GM12891 (cell line): ENCODE results near the gene LRRC47.

ENCODE experiments used
- DNase-seq: peaks from one replicate; pipeline ENCODE4 v3.0.0; 2011; ENCODE audit warnings: low spot score; ENCODE audit not compliant: insufficient read length
- FAIRE-seq: peaks from 2 replicates; lab custom pipeline; 2011; peaks lifted over from hg19 to GRCh38; lab: Jason Lieb, UNC
- PAX5 ChIP-seq: IDR thresholded peaks from 2 replicates; pipeline ENCODE4 v1.6.1; 2011; ENCODE audit warnings: low read length, moderate library complexity, mild to moderate bottlenecking; ENCODE audit not compliant: insufficient read depth, severe bottlenecking
- POLR2A ChIP-seq: IDR thresholded peaks from 2 replicates; pipeline ENCODE4 v1.6.1; 2011; ENCODE audit warnings: low read depth, low read length, control low read depth
- POLR2AphosphoS5 ChIP-seq: IDR thresholded peaks from 2 replicates; pipeline ENCODE4 v1.6.1; 2011; ENCODE audit warnings: low read depth, low read length, control low read depth
- POU2F2 ChIP-seq: IDR thresholded peaks from 2 replicates; pipeline ENCODE4 v1.6.1; 2011; ENCODE audit warnings: low read depth, mild to moderate bottlenecking, control low read depth, low read length, moderate library complexity
- SPI1 ChIP-seq: IDR thresholded peaks from 2 replicates; pipeline ENCODE4 v1.6.1; 2011; ENCODE audit warnings: low read depth, low read length, control low read depth
- TAF1 ChIP-seq: IDR thresholded peaks from 2 replicates; pipeline ENCODE4 v1.6.1; 2011; ENCODE audit warnings: low read depth, low read length, control low read depth

LRRC47 gene

GRCh38 chr1:3744646-3745045, 51.7 kb downstream of the LRRC47 start:
- FAIRE-seq (no peak), DNase-seq (no peak)

DNA sequence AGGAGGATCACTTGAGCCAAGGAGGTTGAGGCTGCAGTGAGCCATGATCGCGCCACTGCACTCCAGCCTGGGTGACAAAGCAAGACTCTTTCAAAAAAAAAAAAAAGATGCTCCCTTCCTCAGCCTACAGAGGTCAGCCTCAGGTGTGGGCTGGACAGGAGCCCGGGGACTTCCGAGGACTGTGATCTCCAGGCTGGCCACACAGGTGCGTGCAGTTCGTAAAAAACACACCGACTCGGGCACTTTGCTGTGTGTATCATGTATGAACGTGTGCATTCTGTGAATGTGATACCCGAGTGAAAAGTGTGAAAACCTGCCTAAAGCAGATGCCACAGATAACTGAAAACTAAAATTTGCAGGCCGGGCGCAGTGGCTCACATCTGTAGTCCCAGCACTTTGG, 52.5 kb downstream of the LRRC47 start:
- TF ChIP-seq POLR2A (no peak), POLR2AphosphoS5 (no peak), POU2F2 (no peak), PAX5 (no peak), SPI1 (no peak), TAF1 (no peak)
- DNase-seq = no peak
- FAIRE-seq = no peak

More at GRCh38 chr1:3744646-3745045, 51.7 kb downstream of the LRRC47 start:
- no peak for TF ChIP-seq TAF1
- no peak for TF ChIP-seq POLR2A
- TF ChIP-seq SPI1 = no peak
- TF ChIP-seq POLR2AphosphoS5 = no peak
- no peak for TF ChIP-seq PAX5
- TF ChIP-seq POU2F2 = no peak

DNA sequence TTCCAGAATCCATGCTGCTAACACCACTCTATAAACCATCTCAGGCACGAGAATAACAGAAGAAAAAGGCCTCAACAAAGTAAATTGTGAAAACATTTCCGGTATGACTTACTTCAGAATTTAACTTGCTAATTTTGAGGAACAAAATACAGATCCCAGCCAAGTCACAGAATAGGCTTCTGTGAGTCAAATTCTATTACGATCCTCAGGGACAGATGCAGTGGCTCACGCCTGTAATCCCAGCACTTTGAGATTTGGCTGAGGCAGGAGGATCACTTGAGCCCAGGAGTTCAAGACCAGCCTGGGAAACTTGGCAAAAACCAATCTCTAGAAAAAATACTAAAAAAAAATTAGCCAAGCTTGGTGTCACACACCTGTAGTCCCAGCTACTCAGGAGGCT, 52.9 kb downstream of the LRRC47 start:
- DNase-seq (no peak), FAIRE-seq (no peak)
- TF ChIP-seq POLR2A = no peak
- no peak for TF ChIP-seq PAX5
- no peak for TF ChIP-seq POU2F2
- no peak for TF ChIP-seq TAF1
- TF ChIP-seq SPI1 = no peak
- no peak for TF ChIP-seq POLR2AphosphoS5

GRCh38 chr1:3742439-3743298, 53.6 kb downstream of the LRRC47 start:
- TF ChIP-seq TAF1 (no peak), POU2F2 (no peak), SPI1 (no peak), PAX5 (no peak), POLR2A (no peak), POLR2AphosphoS5 (no peak)
- no peak for DNase-seq
- no peak for FAIRE-seq

DNA sequence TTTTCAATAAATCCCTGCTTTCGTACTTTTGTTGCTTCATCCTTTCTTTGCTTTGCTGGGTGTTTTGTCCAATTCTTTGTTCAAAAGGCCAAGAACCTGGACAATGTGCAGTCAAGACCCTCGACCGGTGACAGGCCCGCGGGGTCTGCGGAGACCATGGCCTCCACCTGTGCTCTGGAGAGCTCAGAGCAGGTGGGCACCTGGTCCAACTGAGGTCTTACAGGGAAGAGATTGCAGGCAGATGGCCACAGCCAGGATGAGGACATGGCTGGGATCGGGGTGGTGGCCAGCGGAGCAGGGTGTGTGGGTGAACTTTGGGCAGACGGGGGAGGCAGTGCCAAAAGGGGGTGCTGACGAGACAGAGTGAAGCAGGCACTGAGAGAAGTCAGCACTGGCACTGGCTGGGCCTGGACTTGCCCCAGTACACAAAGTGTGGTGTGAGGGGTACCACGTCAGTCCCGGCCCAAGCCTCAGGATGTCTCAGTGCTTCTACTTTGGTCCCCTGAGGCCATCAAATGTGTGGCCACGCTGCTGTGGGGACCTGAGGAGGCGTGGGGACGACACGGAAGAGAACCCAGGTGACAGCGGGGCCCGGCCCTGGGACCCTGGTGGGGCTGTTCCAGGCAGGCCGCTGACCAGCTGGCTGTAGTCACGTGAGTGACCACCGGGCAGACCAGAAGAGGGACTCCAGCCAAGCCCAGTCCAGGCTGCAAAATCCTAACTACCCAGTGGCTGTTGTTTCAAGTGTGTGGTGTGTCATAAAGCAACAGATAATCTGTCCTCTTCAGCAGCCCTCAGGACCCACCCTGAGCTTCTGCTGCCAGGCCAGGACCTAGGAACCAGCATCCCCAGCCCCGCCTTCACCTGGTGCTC, 54.5 kb downstream of the LRRC47 start:
- FAIRE-seq (no peak), DNase-seq (no peak)
- no peak for TF ChIP-seq PAX5
- no peak for TF ChIP-seq POU2F2
- TF ChIP-seq SPI1 = no peak

DNA sequence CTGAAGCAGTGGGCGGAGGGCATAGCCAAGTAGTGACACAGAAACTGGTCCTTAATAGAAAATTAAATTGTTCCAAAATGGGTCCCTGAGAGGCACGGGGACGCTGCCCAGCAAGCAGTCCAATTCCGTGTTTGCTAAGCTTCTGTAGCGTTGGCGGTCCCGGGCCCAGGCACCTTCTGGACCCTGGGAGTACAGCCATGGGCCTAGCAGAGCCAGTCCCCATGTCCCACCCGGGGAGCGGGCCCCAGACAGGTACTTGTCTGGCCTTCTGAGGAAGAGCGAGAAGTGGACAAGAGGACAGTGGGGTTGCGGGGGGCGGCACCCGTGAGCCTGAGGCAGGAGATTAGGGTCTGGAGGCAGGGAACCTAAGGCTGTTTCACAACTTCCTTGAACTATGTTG, 55.5 kb downstream of the LRRC47 start:
- no peak for FAIRE-seq
- DNase-seq = no peak
- TF ChIP-seq POLR2AphosphoS5 (no peak), PAX5 (no peak), SPI1 (no peak)

GRCh38 chr1:3740042-3740441, 56.3 kb downstream of the LRRC47 start:
- FAIRE-seq (no peak), DNase-seq (no peak)
- no peak for TF ChIP-seq POLR2AphosphoS5
- no peak for TF ChIP-seq SPI1
- no peak for TF ChIP-seq PAX5
- TF ChIP-seq TAF1 = no peak

- FAIRE-seq (no peak), DNase-seq (no peak)
- no peak for TF ChIP-seq POLR2A
- TF ChIP-seq PAX5 = no peak
- no peak for TF ChIP-seq SPI1
- TF ChIP-seq POU2F2 = no peak
Measured at GRCh38 chr1:3738943-3739342, 57.4 kb downstream of the LRRC47 start.

DNA sequence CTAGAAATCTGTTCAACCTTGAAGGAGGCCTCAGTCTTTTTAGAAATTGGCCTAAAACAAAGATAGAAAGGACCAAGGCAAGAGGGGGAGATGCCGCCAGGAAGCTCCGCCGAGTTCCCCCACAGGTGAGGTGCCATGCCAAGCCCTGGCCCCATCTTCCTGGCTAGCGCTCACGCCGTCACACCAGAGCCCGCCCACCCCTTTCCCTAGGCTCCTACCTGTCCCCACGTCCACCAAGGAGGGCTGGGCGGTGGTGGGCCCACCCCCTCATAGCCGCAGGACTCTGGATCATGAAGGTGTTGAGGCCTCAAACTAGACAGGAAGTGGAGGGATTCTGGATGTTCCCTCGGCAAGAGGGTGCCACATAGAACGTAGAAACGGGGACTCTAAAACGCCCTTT, 59.6 kb downstream of the LRRC47 start:
- FAIRE-seq (no peak), DNase-seq (no peak)
- TF ChIP-seq POLR2A (no peak), POU2F2 (no peak), PAX5 (no peak), SPI1 (no peak), POLR2AphosphoS5 (no peak), TAF1 (no peak)

DNA sequence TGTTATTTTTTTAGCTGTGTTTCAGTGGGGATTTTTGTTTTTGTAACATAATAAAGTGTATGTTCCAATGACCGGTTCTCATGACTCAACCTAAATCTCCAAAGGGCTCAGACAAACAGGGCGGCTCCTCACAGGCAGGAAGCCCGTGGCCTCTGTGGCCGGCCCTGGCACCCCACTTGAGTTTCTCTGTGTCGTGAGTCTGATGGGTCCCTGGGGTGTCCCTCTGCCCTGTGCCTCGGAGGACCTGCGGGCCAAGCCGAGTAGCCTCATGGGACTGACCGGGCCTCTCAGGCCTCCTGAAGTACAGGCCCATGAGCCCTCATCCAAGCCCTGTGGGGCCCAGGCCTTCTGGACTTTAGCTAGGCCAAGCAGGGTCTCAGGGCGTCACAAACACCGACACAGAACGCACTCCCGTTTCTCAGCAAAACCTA, 60.2 kb downstream of the LRRC47 start:
- no peak for DNase-seq
- TF ChIP-seq POLR2A = no peak
- TF ChIP-seq POU2F2 = no peak
- no peak for TF ChIP-seq POLR2AphosphoS5
- no peak for TF ChIP-seq SPI1
- TF ChIP-seq TAF1 = no peak
- TF ChIP-seq PAX5 = no peak
- no peak for FAIRE-seq
